Sigmoid colon (tissue), 7 donors: ENCODE results near the gene CRYBG1. TPM values are rescaled to one million over a fixed set of nuclear protein-coding genes. Genes with fewer than 3 reads are reported as not detected.

Experiments used
- DNase-seq: peaks from one replicate; pipeline ENCODE4 v3.0.0-alpha.2; 2019
- H3K27ac ChIP-seq, 4 donors: fragments of 200-600 bp; sonication (generic); one replicate each; pipeline ENCODE4 v1.5.1; 2016 to 2019; ENCODE audit warnings: mild to moderate bottlenecking in 1 of 4
- H3K27me3 ChIP-seq, 3 donors: fragments of 200-600 bp; sonication (generic); one replicate each; pipeline ENCODE4 v1.5.1; 2019; ENCODE audit warnings: mild to moderate bottlenecking in 1 of 3
- H3K36me3 ChIP-seq, 4 donors: fragments of 200-600 bp; sonication (generic); one replicate each; pipeline ENCODE4 v1.5.1; 2016 to 2019
- H3K4me1 ChIP-seq, 4 donors: fragments of 200-600 bp; sonication (generic); one replicate each; pipeline ENCODE4 v1.5.1; 2017 to 2019
- H3K4me3 ChIP-seq, 4 donors: fragments of 200-600 bp; sonication (generic); one replicate each; pipeline ENCODE4 v1.5.1; 2017 to 2019; ENCODE audit warnings: mild to moderate bottlenecking in 2 of 4, moderate library complexity in 1 of 4
- H3K9me3 ChIP-seq, 4 donors: fragments of 200-600 bp in 3 of 4; sonication (generic) in 3 of 4; one replicate each; pipeline versions ENCODE4 v1.5.1 to v1.6.1; 2013 to 2019
- EP300 ChIP-seq, 4 donors: sonication (generic); formaldehyde crosslinking; IDR thresholded peaks; one replicate each; pipeline ENCODE4 v1.6.1; 2017; ENCODE audit warnings: antibody characterized with exemption in 4 of 4
- POLR2A ChIP-seq, 2 donors: fragments of 450-650 bp; IDR thresholded peaks; one replicate each; pipeline ENCODE4 v1.6.1; 2016; ENCODE audit warnings: antibody characterized with exemption in 2 of 2, mild to moderate bottlenecking in 2 of 2, moderate library complexity in 2 of 2
- POLR2AphosphoS5 ChIP-seq, 4 donors: sonication (generic); formaldehyde crosslinking; IDR thresholded peaks; one replicate each; pipeline ENCODE4 v1.6.1; 2017; ENCODE audit warnings: antibody characterized with exemption in 4 of 4
- WGBS, 2 donors: extraction: QIAGEN DNeasy Blood & Tissue Kit; methylation state at CpG; one replicate each; pipeline ENCODE4 v1.1.7; 2013; 5-methylcytosine and 5-hydroxymethylcytosine counted together
- intact Hi-C: fragments of 100-400 bp; cut with DNase I; formaldehyde crosslinking; loops from one replicate; pipeline ENCODE4 v1.15.1; 2023
- polyA plus RNA-seq, 3 donors: library from polyadenylated mRNA; stranded (reverse); fragments of 200-250 nt; gene quantifications; one replicate each; pipeline ENCODE4 v1.2.3, GENCODE V29; 2013
- total RNA-seq, 4 donors: library from RNA; depleted of rRNA; stranded (reverse); fragments of >200 nt; gene quantifications; one replicate each; pipeline ENCODE4 v1.1.0, GENCODE V29; 2016
- TF ChIP-seq, protein P1 (sequence below), 4 experiments: fragments of 450-650 bp in 3 of 4; fragments of 200-600 bp in 1 of 4; IDR thresholded peaks; one replicate each; pipeline ENCODE4 v1.5.1; 2016 to 2019; ENCODE audit warnings: antibody characterized with exemption in 4 of 4, mild to moderate bottlenecking in 3 of 4, moderate library complexity in 2 of 4
- donor health status: healthy with polysubstance abuse.
- donor health status: Bipolar disorder and iron deficiency.
- donor health status: healthy.

Gene CRYBG1
- total and polyA plus RNA-seq, 7 donors = 5.8 to 26.5 (median 10.2) TPM

DNA sequence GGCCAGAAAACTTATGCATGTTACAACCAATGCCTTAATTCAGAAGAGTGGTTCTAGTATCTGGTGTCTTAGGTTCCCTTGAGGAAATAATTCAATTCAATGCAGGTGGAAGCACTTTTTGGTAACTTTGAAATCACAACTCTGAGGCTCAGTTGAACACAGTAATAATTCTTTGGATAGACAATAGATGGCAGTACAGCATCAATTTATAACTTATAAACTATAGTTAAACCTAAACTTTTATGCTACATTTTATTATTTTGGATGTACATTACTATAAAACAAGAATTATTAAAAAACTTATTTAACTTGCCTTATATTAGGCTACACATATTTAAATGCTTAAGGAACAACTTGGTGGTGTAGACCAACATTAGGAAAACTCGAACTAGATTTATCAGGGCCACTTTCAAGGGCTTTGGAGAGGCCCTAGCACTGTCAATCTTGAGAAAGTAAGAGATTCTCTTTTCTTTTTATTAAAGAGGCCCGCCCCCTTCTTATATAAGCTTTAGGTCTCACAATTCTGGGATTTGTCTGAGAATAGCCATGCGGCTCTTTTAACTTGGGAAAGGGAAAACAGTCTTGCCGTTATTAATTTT, 85.9 kb downstream of the CRYBG1 start:
- no peak for TF ChIP-seq POLR2AphosphoS5 (IDR thresholded peaks at IDR 0.05)
- TF ChIP-seq, protein P1, sequence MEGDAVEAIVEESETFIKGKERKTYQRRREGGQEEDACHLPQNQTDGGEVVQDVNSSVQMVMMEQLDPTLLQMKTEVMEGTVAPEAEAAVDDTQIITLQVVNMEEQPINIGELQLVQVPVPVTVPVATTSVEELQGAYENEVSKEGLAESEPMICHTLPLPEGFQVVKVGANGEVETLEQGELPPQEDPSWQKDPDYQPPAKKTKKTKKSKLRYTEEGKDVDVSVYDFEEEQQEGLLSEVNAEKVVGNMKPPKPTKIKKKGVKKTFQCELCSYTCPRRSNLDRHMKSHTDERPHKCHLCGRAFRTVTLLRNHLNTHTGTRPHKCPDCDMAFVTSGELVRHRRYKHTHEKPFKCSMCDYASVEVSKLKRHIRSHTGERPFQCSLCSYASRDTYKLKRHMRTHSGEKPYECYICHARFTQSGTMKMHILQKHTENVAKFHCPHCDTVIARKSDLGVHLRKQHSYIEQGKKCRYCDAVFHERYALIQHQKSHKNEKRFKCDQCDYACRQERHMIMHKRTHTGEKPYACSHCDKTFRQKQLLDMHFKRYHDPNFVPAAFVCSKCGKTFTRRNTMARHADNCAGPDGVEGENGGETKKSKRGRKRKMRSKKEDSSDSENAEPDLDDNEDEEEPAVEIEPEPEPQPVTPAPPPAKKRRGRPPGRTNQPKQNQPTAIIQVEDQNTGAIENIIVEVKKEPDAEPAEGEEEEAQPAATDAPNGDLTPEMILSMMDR (IDR thresholded peaks at IDR 0.05) = peak in 1 of 4 experiments; percentile 42
- TF ChIP-seq POLR2A (IDR thresholded peaks at IDR 0.05) = no peak
- no peak for TF ChIP-seq EP300 (IDR thresholded peaks at IDR 0.05)
- 10 to 65% methylated on average over 4 of the region's 4 CpGs for WGBS, 2 donors
- no peak overlapping the region for H3K27ac ChIP-seq
- no peaks in the 10 kb centered on the region for H3K27me3 ChIP-seq
- no peaks in the 10 kb centered on the region for H3K9me3 ChIP-seq
- intact Hi-C loops = loop anchor here (5.0 kb wide), 1 partner anchor 109 kb away; no protein-coding TSS in a partner anchor
- no peak for DNase-seq
- H3K4me1 ChIP-seq = peaks cover 0 to 5% (median under 1%) of the 10 kb centered on the region in 4 donors
- H3K4me3 ChIP-seq = no peak overlapping the region
- no peaks in the 10 kb centered on the region for H3K36me3 ChIP-seq

DNA sequence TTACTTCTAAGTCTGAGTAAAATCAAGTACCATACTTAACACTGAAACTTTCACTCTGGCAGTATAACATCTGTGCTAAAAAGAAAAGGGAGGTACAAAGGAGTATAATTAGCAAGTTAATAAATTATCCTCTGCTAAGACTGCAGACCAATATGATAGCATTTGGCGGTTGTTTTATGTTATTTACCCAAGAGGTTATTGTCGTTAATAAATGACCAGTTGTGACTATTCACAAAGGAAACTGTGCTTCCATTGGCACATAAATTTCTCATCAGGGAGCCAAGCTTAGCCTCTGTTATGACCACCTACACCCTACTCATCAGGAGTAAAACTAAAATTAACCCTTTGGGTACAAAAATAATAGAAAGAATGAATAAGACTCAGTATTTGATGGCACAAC, 86.5 kb downstream of the CRYBG1 start:
- WGBS, 2 donors = 12 to 44% methylated on average over 2 of the region's 2 CpGs
- no peak overlapping the region for H3K27ac ChIP-seq
- no peaks in the 10 kb centered on the region for H3K27me3 ChIP-seq
- intact Hi-C loops = loop anchor here (5.0 kb wide), 1 partner anchor 110 kb away; no protein-coding TSS in a partner anchor
- no peak for DNase-seq
- no peak overlapping the region for H3K4me3 ChIP-seq
- no peaks in the 10 kb centered on the region for H3K36me3 ChIP-seq
- TF ChIP-seq POLR2A (IDR thresholded peaks at IDR 0.05) = no peak
- no peak for TF ChIP-seq POLR2AphosphoS5 (IDR thresholded peaks at IDR 0.05)
- TF ChIP-seq, protein P1 (IDR thresholded peaks at IDR 0.05) = no peak
- no peak for TF ChIP-seq EP300 (IDR thresholded peaks at IDR 0.05)
- H3K4me1 ChIP-seq = peaks cover 0 to 8% (median 2%) of the 10 kb centered on the region in 4 donors
- no peaks in the 10 kb centered on the region for H3K9me3 ChIP-seq

GRCh38 chr6:106448000-106448426, 87.5 kb downstream of the CRYBG1 start:
- no peak overlapping the region for H3K27ac ChIP-seq
- intact Hi-C loops = loop anchor here (5.0 kb wide), 1 partner anchor 111 kb away; no protein-coding TSS in a partner anchor
- no peaks in the 10 kb centered on the region for H3K27me3 ChIP-seq

GRCh38 chr6:106450653-106451052, 90.1 kb downstream of the CRYBG1 start:
- H3K36me3 ChIP-seq = no peaks in the 10 kb centered on the region
- 59 to 79% methylated on average over 2 of the region's 2 CpGs for WGBS, 2 donors
- peaks cover 0 to 8% (median 2%) of the 10 kb centered on the region in 4 donors for H3K4me1 ChIP-seq
- H3K27ac ChIP-seq = no peak overlapping the region
- H3K27me3 ChIP-seq = no peaks in the 10 kb centered on the region
- TF ChIP-seq, protein P1 (IDR thresholded peaks at IDR 0.05) = no peak
- TF ChIP-seq EP300 (IDR thresholded peaks at IDR 0.05) (no peak), POLR2AphosphoS5 (IDR thresholded peaks at IDR 0.05) (no peak), POLR2A (IDR thresholded peaks at IDR 0.05) (no peak)
- intact Hi-C loops = no loop called here
- no peak overlapping the region for H3K4me3 ChIP-seq
- DNase-seq = no peak
- H3K9me3 ChIP-seq = no peaks in the 10 kb centered on the region

More at GRCh38 chr6:106448000-106448426, 87.5 kb downstream of the CRYBG1 start:
- no peak for DNase-seq
- peaks cover 0 to 8% (median 2%) of the 10 kb centered on the region in 4 donors for H3K4me1 ChIP-seq
- H3K4me3 ChIP-seq = no peak overlapping the region
- WGBS, 2 donors = 39 to 56% methylated on average over 6 of the region's 6 CpGs
- H3K9me3 ChIP-seq = no peaks in the 10 kb centered on the region
- H3K36me3 ChIP-seq = no peaks in the 10 kb centered on the region
- TF ChIP-seq EP300 (IDR thresholded peaks at IDR 0.05) (no peak), POLR2AphosphoS5 (IDR thresholded peaks at IDR 0.05) (no peak), POLR2A (IDR thresholded peaks at IDR 0.05) (no peak)
- TF ChIP-seq, protein P1 (IDR thresholded peaks at IDR 0.05) = no peak
